NCI-H2107 treated with DMSO at 0.1 percent for 48 hours (cell line): Measurements from ENCODE around the gene TSR1.

ENCODE experiments used
- DNase-seq: peaks from one replicate; lab custom pipeline; 2025; ENCODE audit not compliant: unreplicated experiment; lab: John Stamatoyannopoulos, UW

Gene TSR1

GRCh38 chr17:2289878-2290478, 46.3 kb downstream of the TSR1 start:
- DNase-seq = no peak

GRCh38 chr17:2283302-2283701, 53.0 kb downstream of the TSR1 start:
- no peak for DNase-seq

- DNase-seq = peak; percentile 1
Observed at GRCh38 chr17:2282297-2282873, 53.9 kb downstream of the TSR1 start.

- DNase-seq = no peak
Observed at GRCh38 chr17:2279707-2280106, 56.5 kb downstream of the TSR1 start.

GRCh38 chr17:2277429-2278170, 58.7 kb downstream of the TSR1 start:
- DNase-seq = no peak

- DNase-seq = no peak
Observed at GRCh38 chr17:2275722-2276121, 60.5 kb downstream of the TSR1 start.

DNA sequence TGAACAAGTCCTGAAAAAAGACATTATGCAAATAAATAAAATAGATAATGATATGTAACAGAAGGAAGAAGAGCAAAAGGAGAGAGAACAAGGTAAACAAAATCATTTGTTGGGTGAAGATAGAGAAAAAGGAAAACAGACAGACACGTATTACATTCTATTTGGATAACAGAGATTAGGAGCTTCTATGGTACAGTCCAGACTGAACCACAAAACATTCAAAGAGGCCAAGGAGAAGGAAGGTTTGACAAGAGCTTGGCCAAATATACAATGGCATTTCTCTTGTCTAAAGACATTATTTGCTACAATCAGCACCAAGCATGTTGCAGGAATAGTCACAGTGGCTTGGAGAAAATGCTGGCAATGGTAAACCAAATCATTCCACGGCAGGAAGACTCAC, 61.8 kb downstream of the TSR1 start:
- no peak for DNase-seq
